Keratinocyte (primary cell): ENCODE results near the gene CNN3. TPM values are rescaled to one million over a fixed set of nuclear protein-coding genes. Genes with fewer than 3 reads are reported as not detected.

ENCODE experiments used
- DNase-seq: peaks from one replicate; pipeline ENCODE4 v3.0.0-alpha.2; 2011; ENCODE audit warnings: low read depth, missing footprints, low spot score
- FAIRE-seq: peaks from 2 replicates; lab custom pipeline; 2011; peaks lifted over from hg19 to GRCh38; lab: Jason Lieb, UNC
- H2AFZ ChIP-seq: 2 replicates; pipeline ENCODE4 v1.6.0; 2012; ENCODE audit warnings: low read length, control low read depth, inconsistent platforms; ENCODE audit not compliant: control insufficient read depth
- H3K27ac ChIP-seq: 2 replicates; pipeline ENCODE4 v1.5.1; 2011; ENCODE audit warnings: low read length; ENCODE audit not compliant: control insufficient read depth, insufficient read depth
- H3K27me3 ChIP-seq: 3 replicates; pipeline ENCODE4 v1.6.0; 2011; ENCODE audit warnings: low read length; ENCODE audit not compliant: control insufficient read depth, insufficient read depth; ENCODE audit errors: extremely low read depth
- H3K36me3 ChIP-seq, 2 experiments: 2 replicates in 1 of 2; 3 replicates in 1 of 2; pipeline ENCODE4 v1.5.1; 2011; ENCODE audit warnings: low read length in 2 of 2, mild to moderate bottlenecking in 1 of 2; ENCODE audit not compliant: control insufficient read depth in 2 of 2, insufficient read depth in 2 of 2; ENCODE audit errors: extremely low read depth in 1 of 2
- H3K4me1 ChIP-seq: 3 replicates; pipeline ENCODE4 v1.5.1; 2011; ENCODE audit warnings: low read length; ENCODE audit not compliant: control insufficient read depth, insufficient read depth; ENCODE audit errors: extremely low read depth
- H3K4me2 ChIP-seq: 3 replicates; pipeline ENCODE4 v1.6.0; 2011; ENCODE audit warnings: low read depth, low read length; ENCODE audit not compliant: control insufficient read depth, insufficient read depth; ENCODE audit errors: extremely low read depth
- H3K4me3 ChIP-seq, 3 experiments: fragments of 200-600 bp in 1 of 3; sonication (generic) in 1 of 3; 2 replicates in 2 of 3; 3 replicates in 1 of 3; pipeline ENCODE4 v1.5.1; 2011 to 2016; ENCODE audit warnings: low read length in 3 of 3, mild to moderate bottlenecking in 3 of 3, control low read depth in 2 of 3, inconsistent platforms in 1 of 3, low read depth in 1 of 3, mixed read lengths in 1 of 3, mixed run types in 1 of 3, moderate library complexity in 1 of 3; ENCODE audit not compliant: control insufficient read depth in 2 of 3, insufficient read depth in 2 of 3; ENCODE audit errors: extremely low read depth in 1 of 3
- H3K79me2 ChIP-seq: 2 replicates; pipeline ENCODE4 v1.6.0; 2012; ENCODE audit warnings: low read length; ENCODE audit not compliant: control insufficient read depth, insufficient read depth
- H3K9ac ChIP-seq: 3 replicates; pipeline ENCODE4 v1.6.0; 2011; ENCODE audit warnings: low read length; ENCODE audit not compliant: control insufficient read depth, insufficient read depth; ENCODE audit errors: extremely low read depth
- H3K9me1 ChIP-seq: 3 replicates; pipeline ENCODE4 v1.6.0; 2011; ENCODE audit warnings: low read length; ENCODE audit not compliant: control insufficient read depth, insufficient read depth; ENCODE audit errors: extremely low read depth
- H3K9me3 ChIP-seq: 2 replicates; pipeline ENCODE4 v1.5.1; 2012; ENCODE audit warnings: low read depth, low read length; ENCODE audit not compliant: control insufficient read depth
- H4K20me1 ChIP-seq: 3 replicates; pipeline ENCODE4 v1.6.0; 2011; ENCODE audit warnings: low read length; ENCODE audit not compliant: control insufficient read depth, insufficient read depth; ENCODE audit errors: extremely low read depth
- CTCF ChIP-seq, 3 experiments: IDR thresholded peaks in 1 of 3; conservative IDR thresholded peaks in 1 of 3; optimal IDR thresholded peaks in 1 of 3; 2 replicates in 2 of 3; 3 replicates in 1 of 3; pipeline versions ENCODE3 to v1.5.1; 2011; ENCODE audit warnings: low read length in 3 of 3, mild to moderate bottlenecking in 3 of 3, moderate library complexity in 2 of 3, control low read depth in 1 of 3, inconsistent platforms in 1 of 3; ENCODE audit not compliant: insufficient read depth in 2 of 3; ENCODE audit errors: extremely low read depth in 1 of 3
- EZH2 ChIP-seq: IDR thresholded peaks from one replicate; pipeline ENCODE4 v1.6.1; 2012; ENCODE audit warnings: inconsistent platforms, mild to moderate bottlenecking, low read length, moderate library complexity
- dilution Hi-C: fragments of 300-500 bp; cut with MboI; formaldehyde crosslinking; loops from one replicate; pipeline ENCODE4 v1.7.0; 2020; ENCODE audit warnings: low sequenced_read_pairs; ENCODE audit not compliant: extremely low pct_ligation_motif_present
- polyA plus RNA-seq, 5 experiments: library from polyadenylated mRNA; depleted of rRNA in 3 of 5; stranded (reverse) in 3 of 5; stranded (forward) in 1 of 5; unstranded in 1 of 5; fragments of >200 nt; gene quantifications; 1 replicate in 1 of 5; 2 replicates in 3 of 5; 3 replicates in 1 of 5; pipeline versions ENCODE4 v1.2.1 to v1.2.3, GENCODE V29; 2011 to 2012; ENCODE audit warnings: missing spikeins in 2 of 5, low read depth in 1 of 5, low replicate concordance in 1 of 5

Gene CNN3
- polyA plus RNA-seq, 1 donor (not counting 4 experiments of a cell fraction or from before 2014, with no cell fraction given): 119 TPM

DNA sequence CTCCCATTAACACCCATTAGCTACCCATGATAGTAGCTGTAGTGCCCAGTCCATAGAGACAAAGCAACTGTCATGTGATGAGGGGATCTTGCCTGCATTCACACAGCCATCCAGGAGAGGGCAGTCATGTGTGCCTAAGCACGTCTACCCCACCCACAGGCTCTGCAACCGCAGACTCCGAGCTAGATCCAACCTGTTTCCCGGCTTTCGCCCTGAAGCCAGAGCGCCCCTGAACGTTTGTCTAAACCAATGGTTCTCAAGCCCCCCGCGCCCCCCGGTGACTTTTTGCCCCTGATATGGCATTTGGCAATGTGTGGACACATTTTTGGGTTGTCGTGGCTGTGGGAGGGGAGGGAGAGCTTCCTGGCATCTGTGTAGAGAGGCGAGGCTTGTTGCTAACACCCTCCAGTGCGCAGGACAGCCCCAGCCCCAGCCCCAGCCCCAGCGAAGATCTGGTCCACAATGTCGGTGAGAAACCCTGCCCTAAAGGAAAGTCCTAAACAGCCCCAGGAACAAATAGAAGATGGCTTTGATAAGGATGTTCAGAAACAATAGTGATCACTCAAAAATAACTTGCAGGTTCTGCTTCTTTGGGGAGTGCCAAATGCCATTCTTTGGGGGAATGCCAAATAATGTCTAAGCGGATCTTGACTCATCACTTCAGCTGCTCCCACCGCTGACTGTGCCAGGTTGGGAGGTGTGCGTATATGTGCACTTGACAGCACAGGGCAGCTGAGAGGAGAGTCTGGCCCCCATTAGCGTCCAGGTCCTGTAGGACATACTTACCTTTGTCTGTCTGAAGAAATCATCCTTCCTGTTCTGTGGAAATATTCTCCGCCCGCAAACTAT is 72.2 kb downstream of the CNN3 start:
- H3K9me1 ChIP-seq: no peaks in the 10 kb centered on the region
- H3K9ac ChIP-seq: peak overlapping the region; percentile 63
- no peaks in the 10 kb centered on the region for H3K36me3 ChIP-seq
- H3K4me3 ChIP-seq: peak overlapping the region; percentile 34 to 45 (median 37)
- TF ChIP-seq CTCF (optimal IDR thresholded peaks at IDR 0.05 in 1 of 3, IDR thresholded peaks at IDR 0.05 in 1 of 3, conservative IDR thresholded peaks at IDR 0.05 in 1 of 3; ENCODE audit: extremely low read depth in 1 of 3, insufficient read depth in 2 of 3, low read length in 3 of 3) (peak; percentile 93 to 99 (median 99)), EZH2 (no peak)
- peaks cover 20% of the 10 kb centered on the region for H3K4me1 ChIP-seq
- H3K4me2 ChIP-seq: peak overlapping the region; percentile 36
- H3K79me2 ChIP-seq: no peaks in the 10 kb centered on the region
- H3K27ac ChIP-seq: peak overlapping the region; percentile 61
- H3K27me3 ChIP-seq: no peaks in the 10 kb centered on the region
- H3K9me3 ChIP-seq: no peaks in the 10 kb centered on the region
- H2AFZ ChIP-seq: no peak overlapping the region
- DNase-seq (peak; percentile 90), FAIRE-seq (peak; percentile 97)
- dilution Hi-C loops: no loop called here
- H4K20me1 ChIP-seq: no peaks in the 10 kb centered on the region

DNA sequence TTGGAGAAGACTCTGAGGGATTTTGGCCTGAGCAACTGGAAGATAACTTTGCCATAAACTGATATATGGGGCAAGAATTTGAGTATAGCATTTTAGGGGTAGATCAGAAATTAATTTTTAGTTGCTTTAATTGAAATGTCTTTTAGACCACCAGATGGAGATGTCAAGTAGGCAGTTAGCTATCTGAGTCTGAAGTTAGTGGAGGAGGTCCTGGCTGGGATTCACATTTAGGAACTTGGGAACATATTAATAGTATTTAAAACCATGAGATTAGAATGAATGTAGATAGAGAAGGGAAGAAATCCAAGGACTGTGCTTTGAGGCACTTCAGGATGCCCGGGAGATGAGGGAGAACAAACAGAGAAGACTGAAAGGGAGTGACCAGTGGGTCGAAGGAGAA is 74.1 kb downstream of the CNN3 start:
- FAIRE-seq (no peak), DNase-seq (no peak)
- Histone ChIP-seq H3K79me2 (no peaks in the 10 kb centered on the region), H3K27ac (no peak overlapping the region), H2AFZ (no peak overlapping the region), H3K4me1 (peaks cover 18% of the 10 kb centered on the region), H3K27me3 (no peaks in the 10 kb centered on the region), H3K36me3 (no peaks in the 10 kb centered on the region), H3K9ac (no peak overlapping the region), H3K9me3 (no peaks in the 10 kb centered on the region), H3K9me1 (no peaks in the 10 kb centered on the region), H3K4me3 (no peak overlapping the region), H3K4me2 (no peak overlapping the region), H4K20me1 (no peaks in the 10 kb centered on the region)
- TF ChIP-seq EZH2: no peak
- no peak for TF ChIP-seq CTCF (optimal IDR thresholded peaks at IDR 0.05 in 1 of 3, IDR thresholded peaks at IDR 0.05 in 1 of 3, conservative IDR thresholded peaks at IDR 0.05 in 1 of 3; ENCODE audit: extremely low read depth in 1 of 3, insufficient read depth in 2 of 3, low read length in 3 of 3)
- dilution Hi-C loops: no loop called here
